Brain pericyte (primary cell): ENCODE data around the gene UBE2L5.

Source experiments
- DNase-seq: peaks from one replicate; pipeline ENCODE4 v3.0.0-alpha.2; 2012; ENCODE audit warnings: low read depth, low spot score

The UBE2L5 gene

DNA sequence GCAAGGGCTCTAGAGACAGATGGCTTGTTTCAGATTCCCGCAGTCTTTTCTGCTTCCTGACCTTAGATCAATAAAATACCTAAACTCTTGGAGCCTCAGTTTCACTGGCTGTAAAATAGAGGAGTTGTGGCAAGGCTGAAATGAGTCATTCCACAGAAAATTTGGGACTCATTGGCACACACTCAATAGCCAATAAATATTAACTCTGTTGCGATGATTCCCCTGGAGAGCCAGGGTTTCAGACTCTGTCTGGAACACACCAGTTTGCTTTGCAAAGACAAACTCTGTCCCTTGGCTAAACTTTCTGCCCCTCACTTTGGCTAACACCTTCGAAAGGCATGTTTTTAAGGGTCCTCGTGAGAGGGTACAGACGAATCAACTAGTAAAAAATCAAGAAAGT, 18.1 kb upstream of the UBE2L5 start:
- no peak for DNase-seq

GRCh38 chr13:30406779-30407416, 15.4 kb upstream of the UBE2L5 start:
- no peak for DNase-seq

- DNase-seq: peak; percentile 61
Observed at GRCh38 chr13:30408319-30409101, 13.8 kb upstream of the UBE2L5 start.

DNA sequence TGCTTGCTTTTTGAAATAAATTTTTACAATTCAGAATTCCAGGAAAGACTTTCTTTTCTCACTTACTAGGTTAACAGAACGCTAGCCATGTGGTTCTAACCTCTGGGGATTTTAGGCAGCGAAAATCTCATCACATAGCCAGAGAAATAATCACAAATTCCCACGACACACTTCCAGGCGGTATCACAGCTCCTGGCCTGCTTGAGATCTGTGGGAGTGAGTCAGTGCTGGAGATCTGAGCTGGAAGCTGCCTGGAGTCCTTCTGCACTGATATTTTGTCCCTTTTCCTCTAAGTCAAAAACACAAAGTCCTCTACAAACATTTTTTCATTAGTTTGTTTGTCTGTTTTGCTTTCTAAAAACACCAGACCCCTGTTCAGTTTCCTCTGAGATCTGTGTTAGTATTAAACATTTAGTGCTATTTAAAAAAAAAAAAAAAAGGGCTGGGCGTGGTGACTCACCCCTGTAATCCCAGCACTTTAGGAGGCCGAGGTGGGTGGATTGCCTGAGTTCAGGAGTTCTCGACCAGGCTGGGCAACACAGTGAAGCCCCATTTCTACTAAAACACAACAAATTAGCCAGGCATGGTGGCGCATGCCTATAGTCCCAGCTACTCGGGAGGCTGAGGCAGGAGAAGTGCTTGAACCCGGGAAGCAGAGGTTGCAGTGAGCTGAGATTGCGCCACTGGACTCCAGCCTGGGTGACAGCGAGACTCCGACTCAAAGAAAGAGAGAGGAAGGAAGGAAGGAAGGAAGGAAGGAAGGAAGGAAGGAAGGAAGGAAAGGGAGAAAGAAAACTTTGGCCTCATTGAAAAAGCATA, 12.2 kb upstream of the UBE2L5 start:
- DNase-seq: no peak

DNA sequence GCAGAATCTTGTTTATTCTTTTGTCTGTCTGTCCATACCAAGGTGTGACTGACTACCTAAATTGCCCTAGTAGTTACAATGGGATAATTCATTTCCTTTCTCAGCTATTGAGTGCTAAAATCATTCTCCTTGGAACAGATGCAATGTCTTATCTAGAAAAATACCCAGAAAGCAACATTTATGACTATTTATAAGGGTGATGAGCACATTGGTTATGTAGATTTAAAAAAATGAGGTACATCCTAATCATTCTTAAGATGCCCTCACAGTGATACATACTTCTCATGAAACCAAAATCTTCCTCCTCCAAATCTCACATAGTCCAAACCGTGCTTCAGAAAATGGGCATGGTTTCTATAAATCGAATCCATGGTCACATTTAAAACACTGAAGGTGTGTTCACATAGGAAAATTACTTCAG, 11.6 kb upstream of the UBE2L5 start:
- DNase-seq: no peak

DNA sequence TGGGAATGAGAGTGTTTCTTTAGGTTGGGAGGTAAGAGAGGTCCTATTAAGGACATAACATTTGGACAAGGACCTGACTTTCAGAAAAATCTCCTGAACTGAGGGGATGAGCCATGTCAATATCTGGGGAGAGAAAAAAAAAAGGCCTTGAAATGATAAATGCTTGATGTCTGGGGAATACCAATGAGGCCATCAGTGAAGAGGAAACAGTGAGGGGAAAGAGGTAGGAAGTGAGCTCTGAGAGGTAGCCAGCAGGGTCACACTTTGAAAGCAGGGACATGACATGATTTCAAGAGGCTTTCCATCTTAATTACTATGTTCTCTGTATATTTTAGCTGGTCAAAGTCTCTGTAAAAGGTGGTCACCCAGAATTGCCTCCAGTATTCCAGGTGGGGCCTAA, 9.9 kb upstream of the UBE2L5 start:
- DNase-seq: no peak

GRCh38 chr13:30413842-30414241, 8.5 kb upstream of the UBE2L5 start:
- no peak for DNase-seq

DNA sequence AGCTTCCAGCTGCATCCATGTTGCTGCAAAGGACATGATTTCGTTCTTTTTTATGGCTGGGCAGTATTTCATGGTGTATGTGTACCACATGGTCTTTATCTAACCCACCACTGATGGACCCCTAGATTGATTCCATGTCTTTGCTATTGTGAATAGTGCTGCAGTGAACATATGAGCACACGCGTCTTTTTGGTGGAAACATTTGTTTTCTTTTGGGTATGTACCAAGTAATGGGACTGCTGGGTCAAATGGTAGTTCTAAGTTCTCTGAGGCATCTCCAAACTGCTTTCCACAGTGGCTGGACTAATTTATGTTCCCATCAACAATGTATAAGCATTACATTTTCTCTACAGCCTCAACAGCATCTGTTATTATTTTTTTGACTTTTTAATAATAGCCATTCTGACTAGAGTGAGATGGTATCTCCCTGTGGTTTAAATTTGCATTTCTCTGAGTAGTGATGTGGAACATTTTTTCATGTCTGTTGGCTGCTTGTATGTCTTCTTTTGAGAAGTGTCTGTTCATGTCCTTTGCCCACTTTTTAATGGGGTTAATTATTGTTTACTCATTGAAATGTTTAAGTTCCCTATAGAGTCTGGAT, 6.8 kb upstream of the UBE2L5 start:
- no peak for DNase-seq

DNA sequence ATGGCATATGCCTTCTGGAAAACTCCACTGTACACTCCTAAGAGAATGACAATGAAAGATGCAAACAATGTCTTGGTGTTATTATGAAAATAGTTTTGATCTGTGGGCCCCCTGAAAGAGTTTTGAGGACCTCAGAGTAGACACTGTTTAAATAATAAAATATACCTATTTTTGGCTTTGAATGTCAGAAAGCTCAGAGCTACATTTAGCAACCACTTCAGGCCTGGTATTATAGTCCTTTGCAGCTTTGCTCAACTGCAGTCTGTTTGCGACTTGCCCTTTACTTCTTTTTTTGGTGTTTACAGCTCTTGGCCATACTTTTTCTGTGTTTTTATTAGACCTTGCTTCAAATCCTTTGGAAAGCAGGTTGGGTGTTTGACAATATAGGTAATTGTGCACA, 5.8 kb upstream of the UBE2L5 start:
- DNase-seq: no peak

- no peak for DNase-seq
Observed at GRCh38 chr13:30418075-30418716, 4.1 kb upstream of the UBE2L5 start.

GRCh38 chr13:30418717-30419459, 3.4 kb upstream of the UBE2L5 start:
- DNase-seq: no peak

DNA sequence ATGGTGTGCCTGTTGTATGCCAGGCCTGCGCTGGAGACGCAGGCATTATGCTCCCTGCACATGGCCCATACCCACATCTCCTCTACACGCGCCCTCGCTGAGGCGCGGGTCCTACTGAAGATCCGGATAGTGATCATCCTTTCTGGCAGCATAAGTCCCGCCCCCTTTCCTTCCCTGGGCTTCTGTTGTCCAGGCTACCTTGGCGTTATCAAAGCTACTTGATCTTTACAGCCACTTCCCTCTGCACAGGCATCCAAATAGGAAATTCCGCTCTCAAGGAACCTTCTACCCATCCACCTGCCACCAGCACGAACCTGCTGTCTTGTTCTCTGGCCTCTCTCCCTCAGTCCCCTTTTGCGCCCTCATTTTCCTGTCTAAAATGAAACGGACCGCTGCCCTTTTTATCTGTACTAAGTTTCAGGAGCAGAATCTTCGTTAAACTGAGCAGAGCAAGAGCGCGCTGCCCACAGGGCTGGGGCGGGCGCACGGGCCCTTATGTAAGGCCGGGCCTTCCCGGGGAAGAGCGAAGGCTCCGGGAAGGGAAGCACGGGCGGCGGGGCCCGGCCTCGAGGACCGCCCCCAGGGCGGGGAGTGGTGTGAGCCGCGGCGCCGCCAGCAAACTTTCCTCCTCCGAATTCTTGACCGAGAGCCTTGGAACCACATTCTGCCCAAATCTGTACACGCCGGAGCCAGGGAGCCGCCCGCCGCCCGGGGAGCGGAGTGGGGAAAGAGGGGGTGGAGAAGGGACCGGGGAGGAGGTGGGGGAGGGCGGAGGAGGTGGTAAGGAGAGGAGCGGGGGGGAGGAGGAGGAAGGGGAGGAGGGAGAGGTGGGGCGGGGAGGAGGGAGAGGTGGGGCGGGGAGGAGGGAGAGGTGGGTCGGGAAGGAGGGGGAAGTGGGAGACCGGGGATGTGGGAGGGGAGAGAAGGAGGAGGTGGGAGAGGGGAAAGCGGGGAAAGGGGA, 920 bp upstream of the UBE2L5 start:
- no peak for DNase-seq

DNA sequence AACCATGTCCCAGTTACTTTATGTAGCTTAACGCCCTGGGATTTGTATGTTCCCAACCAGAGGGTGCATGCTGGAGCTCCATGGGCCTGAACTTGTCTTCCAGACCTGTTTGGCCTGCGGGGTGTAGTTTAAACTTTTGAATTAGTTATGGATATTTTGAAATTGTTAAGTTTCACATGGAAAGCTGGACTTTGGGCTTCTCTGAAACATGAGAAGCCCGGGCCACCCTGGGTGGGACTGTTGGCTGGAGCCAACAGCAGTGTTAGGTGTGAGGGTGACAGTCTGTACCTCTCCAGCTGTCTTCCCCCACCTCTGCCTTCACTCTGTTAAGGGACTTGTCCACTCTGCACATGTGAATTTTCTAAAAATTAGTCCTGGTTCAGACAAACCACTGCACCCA, 1.6 kb downstream of the UBE2L5 start:
- DNase-seq: no peak

GRCh38 chr13:30429235-30429634, 6.9 kb downstream of the UBE2L5 start:
- DNase-seq: no peak

DNA sequence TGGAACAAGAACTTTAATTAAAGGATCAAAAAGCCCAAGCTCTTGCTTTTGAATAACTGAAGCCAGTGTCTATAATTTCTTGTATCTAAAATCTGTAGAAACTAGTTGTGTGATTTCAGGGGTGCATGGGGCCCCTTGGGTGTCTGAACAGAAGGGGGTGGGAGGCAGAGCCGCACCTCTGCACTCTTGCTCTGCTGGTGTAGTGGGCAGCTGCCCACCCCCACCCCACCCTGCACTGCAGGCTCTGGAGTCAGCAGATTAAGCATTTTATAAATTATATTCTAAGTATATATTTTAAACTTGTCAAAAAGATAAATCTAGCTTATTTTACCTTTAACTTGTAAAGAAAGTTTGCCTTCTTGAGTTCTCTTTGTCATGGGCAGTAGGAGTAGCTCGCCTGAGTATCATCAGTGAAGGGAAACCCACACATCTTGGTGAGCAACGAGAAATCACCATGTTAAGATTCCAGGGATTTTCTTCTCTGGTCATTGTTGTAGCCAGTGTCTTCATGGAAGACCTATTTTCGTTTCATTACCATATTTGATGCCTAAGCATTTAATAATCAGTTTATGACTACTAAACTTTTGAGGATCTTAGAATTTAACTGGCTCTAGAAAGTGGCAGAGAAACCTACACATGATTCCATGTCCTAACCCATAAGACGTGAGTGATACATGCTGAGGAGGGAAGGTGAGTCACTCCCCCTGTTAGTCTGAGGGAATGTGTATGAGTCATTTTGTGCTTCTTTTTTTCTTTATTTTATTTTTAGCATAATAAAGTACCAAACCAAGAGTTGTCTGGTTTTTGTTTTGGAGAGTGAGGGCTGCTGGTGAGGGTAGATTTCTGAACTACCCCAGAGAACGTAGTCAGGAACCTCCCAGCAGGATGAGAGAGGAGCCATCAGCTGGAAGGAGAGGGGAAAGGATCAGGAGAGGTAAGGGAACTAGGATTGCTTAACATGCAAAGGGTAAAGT, 7.7 kb downstream of the UBE2L5 start:
- DNase-seq: peak; percentile 53

DNA sequence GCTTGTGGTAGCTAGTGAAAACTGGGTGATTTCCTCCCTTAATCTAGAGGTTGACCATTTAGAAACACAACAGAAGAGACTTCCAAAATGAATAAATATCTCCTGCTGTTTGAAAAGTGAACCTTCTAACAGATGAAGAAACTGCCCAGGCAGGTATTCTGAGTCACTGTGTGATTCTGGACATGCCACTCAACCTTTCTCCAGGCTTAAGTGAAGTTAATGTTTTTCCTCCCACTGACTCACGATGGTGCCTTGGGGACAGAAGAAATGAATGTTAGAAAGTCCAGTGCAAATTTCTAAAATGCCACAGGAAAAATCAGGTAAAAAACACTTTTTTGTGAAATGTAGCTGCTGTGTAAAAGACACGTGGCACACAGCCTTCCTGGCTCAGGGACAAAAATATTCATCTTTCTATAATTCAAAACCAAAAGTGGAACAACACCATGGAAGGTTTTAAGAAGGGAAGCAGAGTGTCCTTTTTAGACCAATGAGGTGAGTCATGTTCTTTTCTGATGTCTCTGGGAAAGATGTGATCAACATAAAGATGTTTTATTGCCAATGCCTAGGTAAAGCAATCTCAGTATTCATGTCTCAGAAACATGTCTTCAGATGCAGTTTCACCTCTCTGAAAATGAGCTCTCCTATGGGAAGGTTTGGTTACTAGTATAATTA, 9.1 kb downstream of the UBE2L5 start:
- no peak for DNase-seq

DNA sequence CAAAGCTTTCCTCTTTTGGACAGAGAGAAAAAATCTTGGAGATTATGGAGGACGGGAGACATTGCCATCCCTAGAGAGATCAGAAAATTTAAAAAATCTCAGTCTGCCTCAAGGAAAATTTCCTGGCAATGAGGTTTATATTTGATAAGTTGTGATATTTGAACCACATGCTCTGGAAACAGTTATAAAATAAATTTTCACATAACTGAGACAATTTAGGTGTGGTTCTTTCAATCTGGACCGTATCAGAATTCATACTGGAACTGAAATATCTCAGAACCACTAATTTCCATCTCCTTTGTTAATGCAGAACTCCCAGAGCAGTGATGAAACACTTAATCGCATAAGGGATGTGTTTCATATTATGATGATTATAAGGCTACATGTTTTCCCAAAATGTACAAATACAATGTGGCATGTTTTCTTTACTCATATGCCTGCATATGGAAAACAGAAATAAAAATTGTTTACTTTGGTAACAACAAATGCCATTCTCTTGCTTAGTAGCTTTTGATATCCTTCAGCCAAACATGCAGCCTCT, 13.7 kb downstream of the UBE2L5 start:
- no peak for DNase-seq

- no peak for DNase-seq
Observed at GRCh38 chr13:30437177-30437576, 14.9 kb downstream of the UBE2L5 start.
